Ishikawa (cell line): ENCODE results near the gene GOSR1.
A peak's percentile ranks its signal among the peaks of the same experiment; 100 is the strongest.

ENCODE experiments used
- CEBPB ChIP-seq: IDR thresholded peaks from 2 replicates; pipeline ENCODE4 v1.6.1; 2012
- CREB1 ChIP-seq: IDR thresholded peaks from 2 replicates; pipeline ENCODE4 v1.6.1; 2012; ENCODE audit warnings: low read depth
- EGR1 ChIP-seq: IDR thresholded peaks from 2 replicates; pipeline ENCODE4 v1.6.1; 2012
- EP300 ChIP-seq: IDR thresholded peaks from 2 replicates; pipeline ENCODE4 v1.6.1; 2012; ENCODE audit warnings: borderline replicate concordance
- MAX ChIP-seq: IDR thresholded peaks from 2 replicates; pipeline ENCODE4 v1.6.1; 2012
- NFIC ChIP-seq: IDR thresholded peaks from 2 replicates; pipeline ENCODE4 v1.6.1; 2012
- RAD21 ChIP-seq: IDR thresholded peaks from 2 replicates; pipeline ENCODE4 v1.6.1; 2012; ENCODE audit warnings: low read depth
- REST ChIP-seq: IDR thresholded peaks from 2 replicates; pipeline ENCODE4 v1.6.1; 2012; ENCODE audit warnings: low read depth, mild to moderate bottlenecking
- TAF1 ChIP-seq: IDR thresholded peaks from 2 replicates; pipeline ENCODE4 v1.6.1; 2012; ENCODE audit warnings: low read depth, mild to moderate bottlenecking
- TCF12 ChIP-seq: IDR thresholded peaks from 2 replicates; pipeline ENCODE4 v1.6.1; 2012; ENCODE audit warnings: low read depth
- TEAD4 ChIP-seq: IDR thresholded peaks from 2 replicates; pipeline ENCODE4 v1.6.1; 2012
- USF1 ChIP-seq: IDR thresholded peaks from 2 replicates; pipeline ENCODE4 v1.6.1; 2012
- YY1 ChIP-seq: IDR thresholded peaks from 2 replicates; pipeline ENCODE4 v1.6.1; 2012; ENCODE audit warnings: low read depth
- ZBTB7A ChIP-seq: IDR thresholded peaks from 2 replicates; pipeline ENCODE4 v1.6.1; 2012; ENCODE audit warnings: low read depth

- TF ChIP-seq ZBTB7A (no peak; the same call in 1 of the 2 replicates), TCF12 (peak; percentile 62), CREB1 (peak; percentile 67), USF1 (peak; percentile 35; the same call in 1 of the 2 replicates), YY1 (peak; percentile 98), EP300 (no peak), MAX (peak; percentile 82), RAD21 (peak; percentile 39), EGR1 (no peak), REST (peak; percentile 9; the same call in 1 of the 2 replicates), TEAD4 (no peak), TAF1 (peak; percentile 100), CEBPB (no peak), NFIC (no peak)
Observed at GRCh38 chr17:30477083-30477773, at the start of gene GOSR1.
